Measurements from ENCODE around the gene KPNA6.
"Not testable (repeated sequence)": the region's sequence is repeated elsewhere in the genome, so short reads cannot be mapped to it uniquely, and the experiment has no call there.

Gene KPNA6

GRCh38 chr1:32100807-32101708 lies 6.8 kb upstream of the KPNA6 start:
- no peak for DNase-seq

GRCh38 chr1:32104127-32104526 lies 3.7 kb upstream of the KPNA6 start:
- DNase-seq: no peak

GRCh38 chr1:32105338-32105737 lies 2.5 kb upstream of the KPNA6 start:
- DNase-seq: no peak

GRCh38 chr1:32106663-32107275 lies 1.1 kb upstream of the KPNA6 start:
- no peak for DNase-seq

- DNase-seq: no peak
Observed at GRCh38 chr1:32111040-32111623, 3.3 kb downstream of the KPNA6 start.

DNA sequence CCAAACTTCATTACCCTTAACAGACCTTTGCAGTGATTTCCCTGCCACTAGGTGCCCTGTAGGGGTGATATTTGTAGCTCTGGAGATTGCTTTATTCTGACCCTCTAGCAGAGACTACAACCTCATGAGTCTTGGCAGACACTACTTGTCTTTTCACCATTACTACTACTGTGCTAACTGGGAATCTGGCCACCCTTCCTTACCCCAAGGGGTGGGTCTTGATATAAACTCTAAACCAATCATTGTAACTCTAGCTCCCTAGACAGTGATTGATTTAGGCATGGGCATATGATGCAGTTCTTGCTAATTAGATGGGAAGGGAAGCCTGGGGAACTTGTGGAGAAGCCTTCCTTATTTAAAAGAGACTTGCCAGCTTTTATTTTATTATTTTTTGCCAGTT lies 3.9 kb downstream of the KPNA6 start:
- DNase-seq: no peak

- no peak for DNase-seq
Observed at GRCh38 chr1:32112806-32113375, 5.0 kb downstream of the KPNA6 start.

GRCh38 chr1:32113436-32113835 lies 5.6 kb downstream of the KPNA6 start:
- not testable (repeated sequence) for DNase-seq

DNA sequence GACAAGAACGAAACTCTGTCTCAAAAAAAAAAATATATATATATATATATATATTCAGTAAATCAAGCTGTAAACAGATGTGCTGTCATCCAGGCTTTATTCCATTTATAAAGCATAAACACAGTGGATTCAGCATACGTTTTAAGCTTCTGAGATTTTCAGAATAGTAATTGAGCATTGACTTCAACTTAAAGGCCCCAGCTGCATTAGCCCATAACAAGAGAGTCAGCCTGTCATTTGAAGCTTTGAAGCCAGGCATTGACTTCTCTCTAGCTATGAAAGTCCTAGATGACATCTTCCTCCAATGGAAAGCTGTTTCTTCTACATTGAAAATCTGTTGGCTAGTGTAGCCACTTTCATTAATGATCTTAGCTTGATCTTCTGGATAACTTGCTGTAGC lies 6.6 kb downstream of the KPNA6 start:
- no peak for DNase-seq

DNA sequence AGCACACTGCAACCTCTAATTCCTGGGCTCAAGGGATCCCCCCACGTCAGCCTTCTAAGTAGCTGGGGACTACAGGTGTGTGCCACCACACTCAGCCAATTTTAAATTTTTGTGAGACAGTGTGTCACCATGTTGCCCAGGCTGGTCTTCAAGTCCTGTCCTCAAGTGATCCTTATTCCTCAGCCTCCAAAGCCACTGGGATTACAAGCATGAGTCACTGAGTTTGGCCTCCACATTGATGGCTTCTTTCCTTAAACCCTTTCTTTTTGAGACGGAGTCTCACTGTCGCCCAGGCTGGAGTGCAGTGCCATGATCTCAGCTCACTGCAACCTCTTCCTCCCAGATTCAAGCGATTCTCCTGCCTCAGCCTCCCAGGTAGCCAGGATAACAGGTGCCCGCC lies 7.6 kb downstream of the KPNA6 start:
- no peak for DNase-seq

- DNase-seq: no peak
Observed at GRCh38 chr1:32116531-32116930, 8.7 kb downstream of the KPNA6 start.

DNA sequence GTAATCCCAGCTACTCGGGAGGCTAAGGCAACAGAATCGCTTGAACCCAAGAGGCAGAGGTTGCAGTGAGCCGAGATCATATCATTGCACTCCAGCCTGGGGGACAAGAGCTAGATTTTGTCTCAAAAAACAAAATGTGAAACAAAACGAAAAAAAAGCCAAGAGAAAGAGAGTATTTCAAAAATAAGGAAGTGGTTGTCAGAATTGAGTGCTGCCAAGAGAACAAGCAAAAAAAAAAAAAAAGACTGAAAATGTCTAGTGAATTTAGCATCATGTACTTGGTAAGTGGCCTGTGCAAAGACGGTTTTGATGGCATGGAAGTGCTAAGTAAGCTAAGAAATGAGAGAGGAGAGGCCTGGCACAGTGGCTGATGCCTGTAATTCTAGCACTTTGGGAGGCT lies 14.3 kb downstream of the KPNA6 start:
- DNase-seq: no peak

DNA sequence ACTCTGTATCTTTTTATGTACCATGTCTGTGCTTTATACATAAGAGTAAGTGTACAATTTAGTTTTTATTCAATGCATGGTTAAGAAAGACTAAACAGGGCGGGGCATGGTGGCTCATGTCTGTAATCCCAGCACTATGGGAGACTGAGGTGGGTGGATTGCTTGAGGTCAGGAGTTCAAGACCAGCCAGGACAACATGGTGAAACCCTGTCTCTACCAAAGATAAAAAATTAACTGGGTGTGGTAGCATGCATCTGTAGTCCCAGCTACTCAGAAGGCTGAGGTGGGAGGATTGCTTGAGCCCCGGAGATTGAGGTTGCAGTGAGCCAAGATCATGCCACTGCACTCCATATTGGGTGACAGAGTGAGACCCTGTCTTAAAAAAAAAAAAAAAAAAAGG lies 15.5 kb downstream of the KPNA6 start:
- not testable (repeated sequence) for DNase-seq

DNA sequence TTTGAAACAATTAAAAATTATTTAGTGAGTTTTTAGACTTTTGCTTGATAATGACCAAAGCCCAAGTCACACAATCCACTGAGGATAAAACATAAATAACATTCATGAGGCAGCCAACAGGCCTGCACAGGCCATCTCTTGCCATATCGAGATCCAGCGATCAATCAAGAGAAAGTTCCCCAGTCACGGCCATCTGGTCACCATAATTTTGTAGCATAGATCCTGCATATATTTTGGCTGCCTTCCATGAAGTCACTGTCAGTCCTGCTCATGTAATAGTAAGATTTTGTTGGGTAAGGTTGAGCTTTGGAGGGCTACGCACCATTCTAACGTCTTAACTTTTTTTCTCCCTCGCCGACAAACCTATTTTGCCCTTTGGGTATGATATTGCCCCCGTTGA lies 17.5 kb downstream of the KPNA6 start:
- DNase-seq: no peak

DNA sequence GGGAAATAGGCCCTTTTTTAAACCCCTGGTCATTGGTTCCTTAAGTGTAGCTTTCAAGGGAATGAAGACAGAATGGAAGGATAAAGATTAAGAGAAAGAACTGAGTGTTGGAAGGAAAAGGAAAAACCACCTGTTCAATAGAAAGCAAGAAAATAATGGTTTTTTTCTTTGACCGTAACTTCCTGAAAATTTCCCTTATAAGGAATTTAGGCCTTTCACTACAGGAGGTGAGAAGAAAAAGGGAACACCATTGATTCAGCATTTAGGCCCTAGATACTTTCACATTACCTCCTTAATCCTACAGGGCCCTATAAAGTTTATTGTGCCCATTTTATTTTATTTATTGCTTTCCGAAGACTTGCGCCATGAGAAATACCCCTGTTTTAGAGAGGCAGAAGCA lies 18.9 kb downstream of the KPNA6 start:
- no peak for DNase-seq

DNA sequence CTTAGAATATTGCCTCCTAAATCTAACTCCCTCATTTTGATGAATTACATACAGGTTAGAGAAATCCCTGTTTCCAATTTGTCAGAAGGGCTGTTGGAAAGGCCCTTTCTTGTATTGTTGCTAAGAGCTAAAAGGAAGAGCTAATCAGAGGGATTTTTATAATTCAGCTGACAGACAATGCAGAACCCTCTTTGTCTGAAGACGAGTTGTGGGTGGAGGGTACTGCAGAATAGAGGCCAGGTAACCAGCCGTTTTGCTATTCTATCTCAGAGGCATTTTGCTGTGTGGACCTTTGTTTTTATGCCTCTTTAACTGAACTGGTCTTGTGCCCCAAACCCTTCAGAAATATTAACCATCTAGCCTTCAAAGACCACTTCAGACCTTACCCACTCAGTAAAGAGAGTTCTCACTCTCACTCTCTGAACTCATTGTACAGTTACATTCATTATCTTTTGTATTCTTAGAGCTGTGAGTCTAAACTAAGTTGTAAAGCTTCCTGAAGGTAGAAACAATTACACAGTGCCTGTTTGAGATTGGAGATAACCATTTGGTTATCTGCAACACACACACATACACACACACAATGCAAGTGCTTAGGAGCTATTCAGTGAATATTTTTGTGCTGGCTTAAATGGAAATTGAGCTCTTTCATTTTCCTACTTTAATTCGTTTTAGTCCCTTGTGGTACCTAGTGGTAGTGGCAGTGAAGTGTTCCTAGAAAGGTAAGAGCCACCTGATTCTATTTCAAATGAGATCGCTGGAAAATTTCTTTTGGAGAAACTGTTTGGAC lies 19.7 kb downstream of the KPNA6 start:
- DNase-seq: no peak

GRCh38 chr1:32128479-32128878 lies 20.6 kb downstream of the KPNA6 start:
- no peak for DNase-seq

- DNase-seq: no peak
Observed at GRCh38 chr1:32128964-32129363, 21.1 kb downstream of the KPNA6 start.

- DNase-seq: not testable (repeated sequence)
Observed at GRCh38 chr1:32133950-32134280, 26.1 kb downstream of the KPNA6 start.

- no peak for DNase-seq
Observed at GRCh38 chr1:32137111-32137510, 29.3 kb downstream of the KPNA6 start.

DNA sequence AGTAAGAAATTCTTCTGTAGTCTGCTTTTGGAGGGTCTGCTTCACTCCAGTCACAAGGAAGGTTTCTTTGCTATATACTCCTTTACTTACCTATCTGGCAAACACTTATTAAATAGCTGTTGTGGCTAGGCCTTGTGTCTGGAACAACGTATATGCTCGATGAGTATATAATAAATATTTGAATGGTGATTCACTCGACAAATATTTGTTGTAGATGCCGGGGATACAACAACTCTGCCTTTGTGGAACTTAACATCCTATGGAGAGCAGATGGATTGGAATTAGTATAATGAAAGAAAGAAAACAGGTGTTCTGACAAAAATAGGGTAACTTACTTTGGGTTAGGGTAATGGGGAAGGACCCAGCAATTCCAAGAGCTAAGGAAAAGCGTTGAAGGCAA lies 31.1 kb downstream of the KPNA6 start:
- no peak for DNase-seq

GRCh38 chr1:32142446-32143301 lies 34.8 kb downstream of the KPNA6 start:
- no peak for DNase-seq

All from NCI-H1048 (cell line).